NCI-H2227 treated with DMSO at 0.1 percent for 48 hours (cell line): ENCODE data around the gene ANG.
"Not testable (repeated sequence)": the region's sequence is repeated elsewhere in the genome, so short reads cannot be mapped to it uniquely, and the experiment has no call there.

Experiments used
- DNase-seq: peaks from one replicate; lab custom pipeline; 2025; lab: John Stamatoyannopoulos, UW

The ANG gene

GRCh38 chr14:20688167-20688839 is at the start of gene ANG:
Gene ANG (plus strand): TSS chr14:20688764. CDS start chr14:20693565, 4,801 bp downstream.
- no peak for DNase-seq

GRCh38 chr14:20641591-20641990 is 47.0 kb upstream of the ANG start, which contains the start of gene OR6S1:
Gene OR6S1 (minus strand): TSS chr14:20641691. CDS start chr14:20641691, 0 bp downstream.
- no peak for DNase-seq

- DNase-seq = no peak
Measured at GRCh38 chr14:20642182-20642581, 46.4 kb upstream of the ANG start.

GRCh38 chr14:20642755-20643154 is 45.8 kb upstream of the ANG start:
- not testable (repeated sequence) for DNase-seq

GRCh38 chr14:20644520-20644919 is 44.0 kb upstream of the ANG start:
- DNase-seq = no peak

GRCh38 chr14:20645481-20645880 is 43.1 kb upstream of the ANG start:
- no peak for DNase-seq

- peak; percentile 13 for DNase-seq
Measured at GRCh38 chr14:20652996-20653975, 35.3 kb upstream of the ANG start.

- DNase-seq = no peak
Measured at GRCh38 chr14:20655851-20656250, 32.7 kb upstream of the ANG start.

GRCh38 chr14:20656274-20656673 is 32.3 kb upstream of the ANG start:
- no peak for DNase-seq

GRCh38 chr14:20657216-20658211 is 31.1 kb upstream of the ANG start:
- DNase-seq = no peak

GRCh38 chr14:20658246-20658645 is 30.3 kb upstream of the ANG start:
- no peak for DNase-seq

- DNase-seq = no peak
Measured at GRCh38 chr14:20659336-20659735, 29.2 kb upstream of the ANG start.

GRCh38 chr14:20659813-20660395 is 28.7 kb upstream of the ANG start:
- DNase-seq = no peak

- no peak for DNase-seq
Measured at GRCh38 chr14:20661197-20661596, 27.4 kb upstream of the ANG start.

- DNase-seq = peak; percentile 18
Measured at GRCh38 chr14:20662968-20663732, 25.4 kb upstream of the ANG start.

- not testable (repeated sequence) for DNase-seq
Measured at GRCh38 chr14:20666400-20666961, 22.1 kb upstream of the ANG start.

- no peak for DNase-seq
Measured at GRCh38 chr14:20667957-20668356, 20.6 kb upstream of the ANG start.

- DNase-seq = no peak
Measured at GRCh38 chr14:20668969-20669368, 19.6 kb upstream of the ANG start.

- no peak for DNase-seq
Measured at GRCh38 chr14:20671597-20672283, 16.8 kb upstream of the ANG start.

- no peak for DNase-seq
Measured at GRCh38 chr14:20675669-20676068, 12.9 kb upstream of the ANG start.
